GM19468 (cell line): Measurements from ENCODE around the gene ZNF697.
A peak's percentile ranks its signal among the peaks of the same experiment; 100 is the strongest.
"Not testable (repeated sequence)": the region's sequence is repeated elsewhere in the genome, so short reads cannot be mapped to it uniquely, and the experiment has no call there.

Experiments used
- ATAC-seq: cut with Tn5 transposase; IDR thresholded peaks from one replicate; pipeline ENCODE4 v1.9.1; 2021; ENCODE audit warnings: mild to moderate bottlenecking, moderate library complexity, moderate number of reproducible peaks; ENCODE audit not compliant: unreplicated experiment; ENCODE audit errors: extremely low read depth

Gene ZNF697

GRCh38 chr1:119647734-119648619 lies at the start of gene ZNF697:
Gene ZNF697 (minus strand): TSS chr1:119648266. CDS start chr1:119626100, 22,166 bp downstream.
- peak; percentile 41 for ATAC-seq

GRCh38 chr1:119697598-119697997 lies 49.5 kb upstream of the ZNF697 start:
- ATAC-seq: no peak

GRCh38 chr1:119696863-119697262 lies 48.8 kb upstream of the ZNF697 start:
- not testable (repeated sequence) for ATAC-seq

- ATAC-seq: no peak
Measured at GRCh38 chr1:119689511-119689910, 41.4 kb upstream of the ZNF697 start.

GRCh38 chr1:119688810-119689209 lies 40.7 kb upstream of the ZNF697 start:
- ATAC-seq: no peak

GRCh38 chr1:119687434-119688079 lies 39.5 kb upstream of the ZNF697 start:
- no peak for ATAC-seq

GRCh38 chr1:119686661-119687060 lies 38.6 kb upstream of the ZNF697 start:
- no peak for ATAC-seq

GRCh38 chr1:119683893-119684292 lies 35.8 kb upstream of the ZNF697 start:
- no peak for ATAC-seq

GRCh38 chr1:119682141-119682540 lies 34.1 kb upstream of the ZNF697 start:
- no peak for ATAC-seq

GRCh38 chr1:119681560-119681959 lies 33.5 kb upstream of the ZNF697 start:
- no peak for ATAC-seq

DNA sequence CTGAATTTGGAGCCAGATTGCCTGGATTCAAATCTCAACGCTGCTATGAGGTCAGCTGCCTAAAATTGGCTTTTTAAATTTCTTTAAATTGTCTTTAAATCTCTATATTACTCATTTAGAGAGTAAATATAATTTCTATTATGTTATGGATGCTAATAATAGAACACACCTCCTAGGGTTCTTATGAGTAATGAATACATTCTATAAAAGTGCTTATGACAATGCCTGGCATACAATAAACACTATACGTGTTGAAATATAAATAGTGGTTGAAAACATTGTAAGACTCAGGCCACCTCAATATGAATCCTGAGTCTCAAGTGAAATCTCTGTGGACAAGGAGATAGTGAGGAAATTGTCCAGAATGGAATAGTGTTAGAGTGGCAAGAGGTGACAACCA lies 32.7 kb upstream of the ZNF697 start:
- ATAC-seq: no peak

- ATAC-seq: no peak
Measured at GRCh38 chr1:119680193-119680592, 32.1 kb upstream of the ZNF697 start.

- ATAC-seq: no peak
Measured at GRCh38 chr1:119679223-119679622, 31.2 kb upstream of the ZNF697 start.

DNA sequence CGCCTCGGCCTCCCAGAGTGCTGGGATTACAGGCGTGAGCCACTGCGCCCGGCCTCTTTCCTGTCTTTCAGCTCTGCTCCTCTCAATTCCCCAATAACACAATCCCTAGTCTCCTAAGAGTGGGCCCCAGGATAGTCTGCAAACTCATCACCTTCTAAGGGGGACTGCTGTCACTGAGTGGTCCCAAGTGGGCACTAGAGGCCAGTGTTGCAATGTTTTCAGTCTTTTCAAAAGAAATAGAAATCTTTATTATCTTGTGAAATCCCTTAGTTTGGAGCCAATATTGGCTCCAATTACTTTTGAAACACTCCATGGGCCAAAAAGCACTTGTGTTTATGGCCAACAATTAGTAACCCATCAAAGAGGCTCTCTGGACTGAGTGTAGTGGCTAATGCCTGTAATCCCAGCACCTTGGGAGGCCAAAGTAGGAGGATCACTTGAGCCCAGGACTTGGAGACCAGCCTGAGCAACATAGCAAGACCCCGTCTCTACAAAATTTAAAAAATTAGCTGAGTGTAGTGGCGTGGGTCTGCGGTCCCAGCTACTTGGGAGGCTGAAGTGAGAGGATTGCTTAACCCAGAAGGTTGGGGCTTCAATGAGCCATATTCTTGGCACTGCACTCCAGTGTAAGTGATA lies 28.6 kb upstream of the ZNF697 start:
- no peak for ATAC-seq

DNA sequence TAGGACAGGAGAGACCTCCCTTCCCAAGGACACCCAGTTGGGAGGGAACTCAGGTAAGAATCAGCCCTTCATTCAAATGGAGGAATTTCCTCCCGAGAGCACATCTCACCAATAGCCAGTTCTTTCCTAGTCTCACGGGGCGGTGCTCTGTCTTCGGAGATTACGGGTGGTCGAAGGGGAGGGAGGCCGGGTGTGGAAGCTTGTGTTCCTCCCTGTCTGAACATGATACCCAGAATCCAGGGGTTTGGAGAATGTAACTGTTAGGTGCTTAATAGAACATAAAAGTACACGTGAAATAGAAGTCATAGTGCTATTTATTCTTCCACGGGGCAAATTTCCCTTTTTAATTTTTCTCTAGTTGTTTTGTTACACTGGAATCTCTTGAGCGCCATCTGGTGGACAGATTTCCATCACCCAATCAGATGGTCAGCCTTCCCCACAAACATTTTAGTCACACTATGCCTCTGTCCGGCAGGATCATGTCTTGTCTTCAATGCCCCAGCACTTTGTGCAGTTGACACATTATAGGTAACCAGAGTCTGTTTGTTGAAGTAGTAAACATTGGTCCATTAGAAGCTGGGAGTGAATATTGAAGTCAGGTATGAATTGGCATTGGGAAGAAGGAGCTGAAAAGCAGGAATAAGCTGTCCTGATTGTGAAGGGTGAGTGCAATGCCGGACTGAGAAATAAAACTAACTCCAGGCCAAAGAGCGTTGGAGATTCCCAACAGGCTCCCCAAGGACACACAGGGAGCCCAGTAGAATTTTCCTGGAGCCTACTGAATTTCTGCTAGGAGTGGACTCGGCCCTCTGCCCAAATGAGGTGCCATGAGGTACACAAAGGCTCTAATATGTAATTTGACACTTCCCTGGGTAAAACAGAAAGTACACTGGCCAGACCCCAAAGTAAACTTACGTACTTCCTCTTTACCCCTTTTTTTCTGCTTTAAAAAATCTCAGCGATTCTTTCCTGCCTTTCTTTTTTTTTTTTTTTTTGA lies 27.6 kb upstream of the ZNF697 start:
- no peak for ATAC-seq

- no peak for ATAC-seq
Measured at GRCh38 chr1:119674835-119675289, 26.8 kb upstream of the ZNF697 start.

DNA sequence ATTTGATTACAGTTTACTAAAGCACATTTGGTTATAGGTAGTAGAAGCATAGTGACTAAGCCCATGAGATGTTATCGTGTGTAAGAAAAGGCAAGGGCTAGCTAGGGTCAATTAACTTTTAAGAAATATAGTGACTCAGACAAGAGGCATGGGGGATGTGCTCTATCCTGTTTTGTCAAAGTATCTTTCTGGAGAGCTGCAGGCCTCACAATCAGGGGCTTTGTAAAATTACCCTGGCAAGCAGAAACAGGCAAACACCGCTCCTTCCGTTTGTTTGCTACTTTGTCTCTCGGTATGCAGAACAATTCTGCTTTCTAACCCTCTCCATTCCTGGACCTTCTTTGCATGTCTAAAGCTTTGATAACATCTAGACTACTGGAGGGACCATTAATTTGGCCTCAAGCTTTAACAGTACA lies 26.1 kb upstream of the ZNF697 start:
- ATAC-seq: no peak

GRCh38 chr1:119673171-119673940 lies 25.3 kb upstream of the ZNF697 start:
- ATAC-seq: no peak

- ATAC-seq: no peak
Measured at GRCh38 chr1:119670898-119671297, 22.8 kb upstream of the ZNF697 start.
